K562 (cell line): Measurements from ENCODE around the gene STK11. TPM values are rescaled to one million over a fixed set of nuclear protein-coding genes. Genes with fewer than 3 reads are reported as not detected.
A peak's percentile ranks its signal among the peaks of the same experiment; 100 is the strongest.

Experiments used
- CHD2 ChIP-seq: IDR thresholded peaks from 2 replicates; pipeline ENCODE4 v1.6.1; 2011; ENCODE audit warnings: low read depth, low read length
- CTCF ChIP-seq, 3 experiments: IDR thresholded peaks in 2 of 3; conservative IDR thresholded peaks in 1 of 3; 2 replicates each; pipeline ENCODE4 v1.5.1; 2011 to 2012; ENCODE audit warnings: low read length in 3 of 3, mild to moderate bottlenecking in 3 of 3, control low read depth in 2 of 3, improper control_type of control experiment in 1 of 3, inconsistent platforms in 1 of 3, low read depth in 1 of 3, mixed read lengths in 1 of 3, moderate library complexity in 1 of 3; ENCODE audit not compliant: insufficient read depth in 2 of 3
- E2F6 ChIP-seq, 2 experiments: IDR thresholded peaks; 2 replicates each; pipeline ENCODE4 v1.6.1; 2011; ENCODE audit warnings: borderline replicate concordance in 1 of 2, control low read depth in 1 of 2, low read depth in 1 of 2, low read length in 1 of 2, mild to moderate bottlenecking in 1 of 2, mixed read lengths in 1 of 2, moderate library complexity in 1 of 2; ENCODE audit not compliant: insufficient read depth in 1 of 2, insufficient read length in 1 of 2, poor library complexity in 1 of 2, severe bottlenecking in 1 of 2; ENCODE audit errors: extremely low read depth in 1 of 2
- FIP1L1 ChIP-seq: fragments of 200-400 bp; formaldehyde crosslinking; IDR thresholded peaks from 2 replicates; pipeline ENCODE4 v1.6.1; 2018; ENCODE audit warnings: mild to moderate bottlenecking, low read depth, low read length; ENCODE audit not compliant: poor library complexity, severe bottlenecking
- NRF1 ChIP-seq, 2 experiments: fragments of 450-650 bp; IDR thresholded peaks in 1 of 2; conservative IDR thresholded peaks in 1 of 2; 2 replicates each; pipeline ENCODE4 v1.6.1; 2014; ENCODE audit warnings: mild to moderate bottlenecking in 2 of 2
- PCBP1 ChIP-seq: fragments of 200-400 bp; formaldehyde crosslinking; IDR thresholded peaks from 2 replicates; pipeline ENCODE4 v1.6.1; 2018; ENCODE audit warnings: mild to moderate bottlenecking, low read depth, low read length; ENCODE audit not compliant: poor library complexity, severe bottlenecking
- PHTF2 ChIP-seq: fragments of 250-450 bp; sonication (Bioruptor Pico); IDR thresholded peaks from 2 replicates; pipeline ENCODE4 v1.5.0; 2021; ENCODE audit warnings: mild to moderate bottlenecking
- SAP30 ChIP-seq: fragments of 200-600 bp; sonication (generic); IDR thresholded peaks from 2 replicates; pipeline ENCODE4 v1.6.1; 2012; ENCODE audit warnings: borderline replicate concordance, low read depth, mild to moderate bottlenecking, moderate library complexity, low read length, control low read depth, inconsistent platforms; ENCODE audit not compliant: insufficient read depth, poor library complexity, severe bottlenecking
- ZNF318 ChIP-seq, 2 experiments: fragments of 450-650 bp; IDR thresholded peaks; 2 replicates each; pipeline ENCODE4 v1.6.1; 2016; ENCODE audit warnings: mild to moderate bottlenecking in 2 of 2, borderline replicate concordance in 1 of 2, low read depth in 1 of 2, moderate library complexity in 1 of 2
- ZNF395 ChIP-seq: fragments of 200-800 bp; sonication (Bioruptor generic); IDR thresholded peaks from 2 replicates; pipeline ENCODE4 v1.6.1; 2017; ENCODE audit warnings: missing genetic modification characterization, missing compliant biosample characterization
- ZNF764 ChIP-seq: fragments of 250-450 bp; sonication (Bioruptor Pico); IDR thresholded peaks from 2 replicates; pipeline ENCODE4 v1.4.0; 2020; ENCODE audit warnings: low read depth, mild to moderate bottlenecking, moderate library complexity
- polyA plus RNA-seq, 8 experiments: library from polyadenylated mRNA; depleted of rRNA in 4 of 8; stranded (reverse) in 5 of 8; unstranded in 3 of 8; fragments of >200 nt; fragmentation: Nextera tagmentation in 2 of 8; fragmentation: Illumina TruSeq in 1 of 8; extraction: Ambion mirVana in 2 of 8; extraction: Trizol in 1 of 8; gene quantifications; 2 replicates each; pipeline versions ENCODE4 v1.2.1 to v1.2.3, GENCODE V29; 2011 to 2014; ENCODE audit warnings: inconsistent platforms in 1 of 8, missing spikeins in 1 of 8
- total RNA-seq, 7 experiments: library from RNA; depleted of rRNA in 6 of 7; stranded (reverse); fragments of >200 nt in 6 of 7; fragmentation: Illumina TruSeq in 2 of 7; extraction: Trizol in 2 of 7; gene quantifications; 2 replicates each; pipeline versions ENCODE4 v1.2.1 to v1.2.3, GENCODE V29; 2011 to 2021; ENCODE audit warnings: low replicate concordance in 1 of 7

Gene STK11
- total and polyA plus RNA-seq, 9 of the 15 experiments (the other 6 are each of a cell fraction or from before 2014, with no cell fraction given) = 0.15 to 96.5 (median 31.7) TPM

GRCh38 chr19:1250437-1251260 lies 45.1 kb downstream of the STK11 start (continued):
- TF ChIP-seq ZNF318 (IDR thresholded peaks at IDR 0.05; ENCODE audit: borderline replicate concordance in 1 of 2, low read depth in 1 of 2) (no peak), PHTF2 (no peak), ZNF395 (CRISPR knock-in tag) (0 out of 2 replicates have a peak, but pooled peaks have one; percentile 0), FIP1L1 (peak; percentile 55), ZNF764 (no peak), E2F6 (IDR thresholded peaks at IDR 0.05; ENCODE audit: borderline replicate concordance in 1 of 2, extremely low read depth in 1 of 2, insufficient read depth in 1 of 2, insufficient read length in 1 of 2, low read depth in 1 of 2, low read length in 1 of 2, poor library complexity in 1 of 2, severe bottlenecking in 1 of 2) (peak in 1 of 2 experiments; percentile 47), NRF1 (conservative IDR thresholded peaks at IDR 0.05 in 1 of 2, IDR thresholded peaks at IDR 0.05 in 1 of 2) (peak; percentile 54 to 62), CTCF (IDR thresholded peaks at IDR 0.05 in 2 of 3, conservative IDR thresholded peaks at IDR 0.05 in 1 of 3; ENCODE audit: insufficient read depth in 2 of 3, low read depth in 1 of 3, low read length in 3 of 3) (peak in 1 of 3 experiments; percentile 13; a peak in 1 of 6 replicates), SAP30 (peak; percentile 60), PCBP1 (peak; percentile 80), CHD2 (peak; percentile 43)
